MM.1S (cell line): ENCODE data around the gene THOP1.

Experiments
- DNase-seq: peaks from one replicate; pipeline ENCODE4 v3.0.0-alpha.2; 2015
- H2AFZ ChIP-seq: fragments of 300-600 bp; sonication (generic); 2 replicates; pipeline ENCODE4 v1.6.0; 2016; ENCODE audit warnings: antibody characterized with exemption, low read length
- H3F3A ChIP-seq: fragments of 300-600 bp; sonication (generic); 2 replicates; pipeline ENCODE4 v1.6.1; 2016; ENCODE audit warnings: mild to moderate bottlenecking, antibody characterized with exemption, low read length, moderate library complexity, mixed read lengths; ENCODE audit not compliant: insufficient read depth
- H3K27ac ChIP-seq: fragments of 300-600 bp; sonication (generic); 2 replicates; pipeline ENCODE4 v1.5.1; 2016; ENCODE audit warnings: mild to moderate bottlenecking, low read length
- H3K27me3 ChIP-seq: fragments of 300-600 bp; sonication (generic); replicated peaks from 2 replicates; pipeline ENCODE4 v1.6.0; 2016; ENCODE audit warnings: low read length; ENCODE audit not compliant: insufficient read depth
- H3K36me3 ChIP-seq: fragments of 300-600 bp; sonication (generic); replicated peaks from 2 replicates; pipeline ENCODE4 v1.6.1; 2016; ENCODE audit warnings: mild to moderate bottlenecking, low read length, mixed read lengths; ENCODE audit not compliant: insufficient read depth
- H3K4me1 ChIP-seq: fragments of 300-600 bp; sonication (generic); 2 replicates; pipeline ENCODE4 v1.6.1; 2016; ENCODE audit warnings: low read length, mixed read lengths
- H3K4me2 ChIP-seq: fragments of 300-600 bp; sonication (generic); 2 replicates; pipeline ENCODE4 v1.6.0; 2016; ENCODE audit warnings: low read depth, low read length
- H3K4me3 ChIP-seq: fragments of 300-600 bp; sonication (generic); 2 replicates; pipeline ENCODE4 v1.5.1; 2016; ENCODE audit warnings: low read length, mixed read lengths
- H3K79me2 ChIP-seq: fragments of 300-600 bp; sonication (generic); 2 replicates; pipeline ENCODE4 v1.6.1; 2016; ENCODE audit warnings: mixed run types, low read length, mixed read lengths
- H3K9ac ChIP-seq: fragments of 300-600 bp; sonication (generic); 2 replicates; pipeline ENCODE4 v1.6.1; 2016; ENCODE audit warnings: low read length, mixed read lengths
- H3K9me2 ChIP-seq: fragments of 300-600 bp; sonication (generic); replicated peaks from 2 replicates; pipeline ENCODE4 v1.6.1; 2016; ENCODE audit warnings: mild to moderate bottlenecking, low read length, mixed read lengths; ENCODE audit not compliant: insufficient read depth
- H3K9me3 ChIP-seq: fragments of 300-600 bp; sonication (generic); replicated peaks from 2 replicates; pipeline ENCODE4 v1.6.1; 2016; ENCODE audit warnings: mild to moderate bottlenecking, low read length, mixed read lengths; ENCODE audit not compliant: insufficient read depth
- H4K20me1 ChIP-seq: fragments of 300-600 bp; sonication (generic); 2 replicates; pipeline ENCODE4 v1.6.1; 2016; ENCODE audit warnings: mild to moderate bottlenecking, low read length, moderate library complexity, mixed read lengths; ENCODE audit not compliant: insufficient read depth
- CTCF ChIP-seq: fragments of 300-600 bp; sonication (generic); IDR thresholded peaks from 2 replicates; pipeline ENCODE4 v1.5.1; 2016; ENCODE audit warnings: antibody characterized with exemption, low read length, mixed read lengths
- EZH2 ChIP-seq: fragments of 300-600 bp; sonication (generic); optimal IDR thresholded peaks from 2 replicates; pipeline ENCODE3; 2017; ENCODE audit warnings: low read depth, mild to moderate bottlenecking, antibody characterized with exemption, low read length, mixed read lengths
- EZH2phosphoT487 ChIP-seq: fragments of 300-600 bp; sonication (generic); IDR thresholded peaks from 2 replicates; pipeline ENCODE4 v1.6.1; 2018; ENCODE audit warnings: antibody characterized with exemption, low read length

THOP1 gene

GRCh38 chr19:2800506-2800905, 15.2 kb downstream of the THOP1 start:
- Histone ChIP-seq H3K9me3 (no peaks in the 10 kb centered on the region), H3K27ac (no peak overlapping the region), H3K9me2 (no peaks in the 10 kb centered on the region), H3K4me3 (no peak overlapping the region), H3K4me1 (no peaks in the 10 kb centered on the region), H3K9ac (no peak overlapping the region), H2AFZ (no peak overlapping the region), H4K20me1 (no peaks in the 10 kb centered on the region), H3K79me2 (peaks cover 15% of the 10 kb centered on the region), H3F3A (no peaks in the 10 kb centered on the region), H3K36me3 (peaks cover 18% of the 10 kb centered on the region), H3K27me3 (no peaks in the 10 kb centered on the region), H3K4me2 (no peak overlapping the region)
- no peak for DNase-seq
- no peak for TF ChIP-seq EZH2
- no peak for TF ChIP-seq CTCF
- TF ChIP-seq EZH2phosphoT487 = no peak

GRCh38 chr19:2802826-2803225, 17.5 kb downstream of the THOP1 start:
- Histone ChIP-seq H3K9ac (no peak overlapping the region), H2AFZ (no peak overlapping the region), H3K9me3 (no peaks in the 10 kb centered on the region), H3K79me2 (peaks cover 7% of the 10 kb centered on the region), H3K36me3 (peaks cover 22% of the 10 kb centered on the region), H3K27me3 (no peaks in the 10 kb centered on the region), H3K4me2 (no peak overlapping the region), H3F3A (no peaks in the 10 kb centered on the region), H3K9me2 (no peaks in the 10 kb centered on the region), H3K4me3 (no peak overlapping the region), H3K4me1 (no peaks in the 10 kb centered on the region), H4K20me1 (no peaks in the 10 kb centered on the region), H3K27ac (no peak overlapping the region)
- TF ChIP-seq EZH2 (no peak), CTCF (no peak), EZH2phosphoT487 (no peak)
- DNase-seq = no peak

GRCh38 chr19:2803486-2804155, 18.3 kb downstream of the THOP1 start:
- H3K9me3 ChIP-seq = no peaks in the 10 kb centered on the region
- H3K9ac ChIP-seq = no peak overlapping the region
- H3K4me1 ChIP-seq = no peaks in the 10 kb centered on the region
- no peak overlapping the region for H3K4me2 ChIP-seq
- no peaks in the 10 kb centered on the region for H4K20me1 ChIP-seq
- no peaks in the 10 kb centered on the region for H3K27me3 ChIP-seq
- TF ChIP-seq EZH2 (no peak), EZH2phosphoT487 (no peak), CTCF (no peak)
- H3K27ac ChIP-seq = no peak overlapping the region
- no peak for DNase-seq
- no peaks in the 10 kb centered on the region for H3F3A ChIP-seq
- peaks cover 25% of the 10 kb centered on the region for H3K36me3 ChIP-seq
- H3K4me3 ChIP-seq = no peak overlapping the region
- H3K9me2 ChIP-seq = no peaks in the 10 kb centered on the region
- no peak overlapping the region for H2AFZ ChIP-seq
- H3K79me2 ChIP-seq = peaks cover 7% of the 10 kb centered on the region
